Fibroblast of skin of right biceps (primary cell): ENCODE measurements around the gene TRERF1.

Experiments used
- DNase-seq: peaks from one replicate; pipeline ENCODE4 v3.0.0-alpha.2; 2013

Gene TRERF1

DNA sequence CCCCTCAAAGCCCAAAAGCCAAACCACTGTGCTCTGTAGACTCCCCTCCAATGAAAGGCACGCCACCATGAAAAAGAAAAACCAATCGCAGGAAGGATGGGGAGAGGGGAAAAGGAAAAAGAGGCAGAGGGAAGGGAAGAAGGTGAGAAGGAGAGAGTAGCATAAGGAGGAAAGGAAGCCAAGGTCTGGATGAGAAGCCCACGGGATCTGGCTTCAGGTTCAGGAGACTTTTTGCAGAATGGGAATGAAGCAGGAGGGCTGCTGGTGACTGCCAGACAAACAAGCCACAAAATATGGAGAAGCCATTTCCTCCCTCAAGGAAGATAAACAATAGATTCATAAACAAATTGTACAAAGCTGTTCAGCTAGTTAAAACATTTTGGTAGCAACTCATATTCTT lies 155.1 kb downstream of the TRERF1 start:
- DNase-seq, result no peak

DNA sequence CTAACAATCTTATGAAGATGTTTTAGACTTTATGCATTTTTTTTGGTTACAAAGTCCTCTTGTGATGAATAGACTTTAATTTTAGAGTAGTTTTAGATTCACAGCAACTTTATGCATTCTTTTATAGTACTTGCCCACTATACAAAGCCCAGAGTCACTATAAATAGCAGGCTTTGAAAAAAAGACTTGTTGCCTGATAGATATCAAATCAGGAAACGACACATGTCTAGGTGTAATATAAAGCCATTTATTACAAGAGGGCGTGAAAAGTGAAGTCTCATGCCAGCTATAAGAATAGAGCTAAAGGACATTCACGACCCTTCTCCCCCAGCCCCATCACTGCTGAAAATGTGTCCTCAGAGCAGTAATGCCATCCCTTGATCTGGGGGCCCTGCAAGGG lies 156.0 kb downstream of the TRERF1 start:
- DNase-seq, result no peak

DNA sequence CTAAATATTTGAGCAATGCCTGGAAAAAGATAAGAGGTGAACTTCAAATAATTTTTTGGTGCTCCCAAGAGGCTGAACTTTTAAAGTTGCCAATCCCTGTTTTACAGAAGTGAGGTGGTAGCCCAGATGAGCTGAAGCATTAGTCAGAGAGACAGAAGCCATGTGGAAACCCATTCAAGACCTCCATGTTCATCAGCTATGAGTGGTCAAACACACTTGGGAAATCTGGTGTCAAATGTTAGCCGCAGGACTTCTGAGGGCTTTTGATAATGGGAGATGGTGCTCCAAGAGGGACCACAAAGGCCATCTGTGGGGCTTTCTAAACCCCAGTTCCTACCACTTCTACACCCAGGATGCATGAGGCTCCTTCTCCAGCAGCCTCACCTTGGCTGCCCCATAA lies 156.5 kb downstream of the TRERF1 start:
- DNase-seq, result no peak

DNA sequence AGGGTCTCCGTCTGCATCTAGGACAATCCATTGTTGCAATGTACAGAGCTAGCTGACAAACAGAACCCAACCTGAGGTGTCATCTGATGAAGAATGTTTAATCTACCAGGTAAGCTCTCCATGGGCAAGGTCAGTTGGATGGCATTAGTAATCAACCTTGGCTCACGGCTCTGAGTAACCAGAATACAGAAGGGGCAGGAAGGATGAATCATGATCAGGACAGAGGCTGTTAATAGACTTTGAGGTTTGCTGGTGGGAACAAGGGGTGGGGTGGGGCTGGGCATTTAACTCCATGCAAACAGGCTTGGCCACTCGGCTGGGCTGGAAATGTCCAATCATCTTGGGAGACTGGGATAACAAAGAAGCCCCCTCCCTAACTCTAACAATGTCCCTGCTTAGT lies 157.0 kb downstream of the TRERF1 start:
- DNase-seq, result peak; percentile 62

DNA sequence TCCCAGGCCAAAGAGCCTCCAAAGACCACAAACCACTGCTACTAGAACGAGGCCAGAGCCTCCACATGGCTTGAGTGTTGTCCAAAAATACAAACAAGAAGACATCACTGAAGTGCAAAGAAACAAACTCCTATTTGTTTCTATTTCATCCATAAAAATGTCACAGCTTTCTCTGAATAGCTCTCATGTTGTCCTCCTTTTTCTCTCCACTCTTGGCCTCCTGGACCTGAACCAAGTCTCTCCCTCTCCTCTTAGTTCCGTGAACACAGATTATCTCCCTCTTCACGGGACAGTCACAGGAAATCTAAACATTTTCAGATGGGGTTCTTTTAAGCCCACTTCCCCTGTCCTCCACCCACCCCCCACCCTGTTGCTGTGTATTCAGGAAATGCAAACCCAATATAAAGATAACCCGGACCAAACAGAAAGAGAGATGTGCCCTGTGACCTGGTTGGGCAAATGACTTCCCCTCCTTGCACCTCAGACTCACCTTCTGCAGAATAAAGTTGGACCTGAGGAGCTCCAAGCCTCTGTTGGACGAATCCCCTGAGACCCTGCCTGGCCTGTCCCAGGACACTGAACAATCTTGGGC lies 158.2 kb downstream of the TRERF1 start:
- no peak for DNase-seq

DNA sequence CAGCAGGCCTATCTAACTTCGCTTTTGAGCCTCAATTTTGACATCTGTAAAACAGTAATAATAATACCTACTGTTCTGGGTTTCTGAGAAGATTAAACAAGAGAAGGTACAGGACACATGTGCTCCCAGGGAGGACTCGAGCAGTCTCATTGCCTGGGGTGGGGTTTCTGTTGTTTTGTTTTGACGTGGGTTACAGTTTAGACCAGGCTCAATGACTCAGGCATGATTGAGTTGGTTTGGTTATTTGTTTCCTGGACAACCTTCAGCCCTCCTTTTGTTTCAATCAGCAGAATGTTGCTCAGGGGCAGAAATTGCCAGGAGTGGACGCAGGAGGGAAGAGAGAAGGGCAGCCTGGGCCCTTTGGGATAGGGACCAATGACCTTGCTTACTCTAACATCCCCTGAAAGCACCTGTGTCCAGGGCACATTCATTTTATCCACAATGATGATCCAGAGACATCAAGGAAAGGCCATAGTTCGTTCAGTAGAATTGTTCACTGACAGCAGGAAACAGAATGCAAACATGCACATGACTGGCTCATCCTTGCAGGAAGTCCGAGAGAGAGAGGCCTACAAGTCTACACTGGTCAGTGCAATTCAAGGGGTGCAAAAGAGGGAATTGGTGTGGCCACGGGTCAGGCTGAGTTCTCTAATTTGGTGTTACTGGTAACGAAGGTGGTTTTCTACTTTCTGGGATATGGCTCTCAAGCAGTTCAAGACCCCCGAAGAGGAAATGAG lies 159.6 kb downstream of the TRERF1 start:
- peak; percentile 54 for DNase-seq

DNA sequence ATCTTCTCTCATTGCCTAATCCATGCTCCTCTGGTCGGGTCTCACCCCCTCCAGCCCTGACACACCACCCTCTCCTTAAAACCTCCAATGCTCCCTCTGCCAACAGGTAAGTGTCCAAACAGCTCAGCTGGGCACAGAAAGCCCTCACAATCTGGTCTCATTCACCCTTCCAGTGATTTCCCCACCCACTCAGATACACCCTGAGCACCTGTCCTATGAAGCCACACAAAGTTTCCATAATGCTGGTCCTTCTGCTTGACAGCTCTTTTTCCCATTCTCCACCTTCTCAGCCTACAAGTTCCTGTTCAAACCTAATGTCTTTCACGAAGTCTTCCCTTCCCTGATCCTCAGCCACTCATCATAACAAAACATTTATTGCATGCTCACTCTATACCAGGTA lies 164.0 kb downstream of the TRERF1 start:
- no peak for DNase-seq

DNA sequence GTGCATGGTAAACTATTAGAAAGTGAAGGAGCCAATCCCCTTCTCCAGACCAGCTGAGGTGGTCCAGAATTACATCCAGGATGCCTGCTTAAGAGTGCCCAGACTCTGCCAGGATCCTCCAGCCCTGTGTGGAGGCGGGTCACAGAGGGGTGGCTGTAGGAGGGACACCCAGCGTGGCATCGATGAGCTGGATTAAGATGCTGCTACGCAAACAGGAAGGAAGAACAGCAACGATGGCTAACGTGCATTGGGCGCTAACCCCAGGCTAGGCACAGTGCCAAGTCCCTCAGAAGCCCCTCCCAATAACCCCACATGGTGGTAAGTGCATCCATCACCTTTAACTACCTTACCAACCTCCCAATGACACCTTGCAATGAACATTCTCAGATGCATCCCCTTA lies 170.2 kb downstream of the TRERF1 start:
- DNase-seq, result no peak

DNA sequence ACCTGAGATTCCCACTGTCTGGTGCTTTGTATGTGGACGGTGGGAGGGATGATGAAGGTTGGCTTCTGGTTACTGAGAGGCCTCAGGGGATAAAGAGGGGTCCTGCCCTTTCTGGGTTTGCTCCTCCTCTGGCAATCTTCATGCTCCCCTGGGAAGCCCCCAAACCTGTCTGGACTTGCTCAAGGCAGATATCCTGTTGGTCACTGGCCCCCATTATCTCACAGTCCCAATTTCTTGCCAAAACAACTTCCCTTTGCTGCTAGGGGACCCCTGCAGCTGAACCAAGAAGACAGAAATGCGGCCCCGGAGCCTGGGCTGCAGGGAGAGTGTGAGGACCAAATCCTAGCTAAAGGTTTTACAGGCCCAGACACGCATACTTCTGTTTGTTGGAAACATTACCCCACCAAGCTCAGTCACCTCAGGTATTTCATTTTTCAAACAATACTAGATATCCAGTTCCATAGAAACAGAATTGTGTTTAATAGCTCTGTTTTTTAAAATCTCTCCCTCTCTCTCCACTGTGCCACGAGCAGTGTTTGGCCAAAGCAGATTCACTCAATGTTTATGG lies 170.7 kb downstream of the TRERF1 start:
- DNase-seq, result no peak

DNA sequence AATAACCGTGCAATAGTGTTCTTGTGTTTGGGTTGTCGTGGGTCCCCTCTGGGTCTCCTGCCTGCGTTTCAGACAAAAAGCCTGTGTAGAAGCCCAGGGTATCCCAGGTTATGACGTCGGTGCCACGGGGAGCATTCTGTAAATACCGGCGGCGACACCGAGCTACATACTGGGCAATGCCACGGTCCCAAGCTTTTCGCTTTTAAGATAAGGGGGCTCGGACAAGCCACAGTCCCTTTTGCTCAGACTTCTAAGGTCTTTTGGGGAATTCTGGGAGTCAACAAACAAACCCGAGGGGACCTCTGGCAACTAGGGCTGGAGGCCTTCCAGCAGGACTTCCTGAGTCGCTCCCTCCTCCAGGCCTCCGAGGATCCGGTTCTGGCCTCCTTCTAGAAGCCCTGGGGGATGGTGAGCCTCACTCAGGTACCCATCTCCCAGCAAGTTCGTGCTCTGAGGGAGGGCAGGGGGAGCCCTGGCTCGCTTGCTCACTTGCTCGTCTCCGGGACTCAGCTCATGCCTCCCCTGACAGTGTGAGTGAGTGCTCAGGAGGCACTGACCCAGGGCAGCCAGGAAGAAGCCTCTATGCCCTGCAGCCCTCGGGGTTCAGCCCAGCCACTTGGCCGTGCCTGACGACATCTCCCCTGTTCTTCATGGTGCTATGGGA lies 171.6 kb downstream of the TRERF1 start:
- peak; percentile 38 for DNase-seq

DNA sequence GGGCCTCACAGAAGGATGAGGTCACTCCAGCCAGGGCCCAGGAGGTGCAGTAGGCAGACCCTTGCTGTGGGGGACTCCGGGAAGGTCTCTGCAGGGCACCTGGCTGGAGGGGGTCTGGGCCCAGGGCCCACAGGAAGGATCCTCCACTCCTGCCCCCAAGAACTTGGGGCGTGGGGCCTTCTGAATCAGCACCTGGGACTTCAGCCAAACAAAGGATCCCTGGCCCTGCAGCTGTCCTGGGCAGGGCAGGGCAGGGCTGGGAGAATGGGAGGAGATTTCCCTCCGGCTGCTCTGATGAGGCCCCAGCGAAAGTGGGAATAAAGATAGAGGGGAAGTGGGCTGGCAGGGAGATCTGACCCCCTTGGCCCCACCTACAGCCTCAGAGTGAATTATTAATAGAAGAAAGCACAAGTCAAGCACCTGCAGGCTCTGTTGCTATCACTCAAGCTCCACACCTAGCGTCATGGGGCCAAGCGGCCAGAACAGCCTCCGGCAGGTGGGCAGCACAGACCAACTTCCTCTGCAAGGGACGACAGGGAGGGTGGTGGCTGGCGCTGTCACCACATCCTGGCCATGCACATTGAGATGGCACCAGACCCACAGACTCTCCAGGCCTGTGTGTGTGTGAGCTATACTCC lies 172.5 kb downstream of the TRERF1 start:
- DNase-seq, result peak; percentile 27

DNA sequence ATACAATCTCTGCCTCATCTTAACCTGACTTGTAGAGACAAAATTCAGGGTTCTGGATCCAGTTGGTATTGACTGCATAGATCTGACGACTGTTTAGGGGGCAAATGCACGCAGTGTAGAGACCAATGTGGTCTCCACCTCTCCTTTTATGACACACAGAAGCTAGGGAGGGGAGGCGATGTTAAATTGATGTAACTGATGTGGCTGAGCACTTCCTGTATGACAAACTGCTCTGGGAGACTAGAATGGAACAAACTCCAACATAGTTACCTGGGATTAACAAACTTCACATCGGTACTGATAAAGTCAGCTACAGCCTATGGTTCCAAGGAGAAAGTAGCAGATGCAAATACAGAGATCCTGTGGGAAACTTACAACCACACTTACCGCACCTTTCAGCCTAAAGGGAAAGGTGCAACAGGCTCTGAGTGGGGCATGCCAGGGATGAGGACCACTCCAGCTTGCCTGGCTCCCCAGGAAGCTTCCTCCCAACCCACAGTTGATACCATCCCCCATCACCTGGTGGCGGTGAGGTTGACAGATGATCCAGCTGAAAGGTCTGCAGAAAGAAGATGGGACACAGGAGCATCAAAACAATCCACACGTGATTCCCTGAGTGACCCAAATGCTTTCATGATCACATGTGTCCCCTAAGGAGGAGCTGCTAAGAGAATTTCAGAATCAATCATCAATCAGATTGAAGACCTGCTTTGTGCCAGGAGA lies 173.4 kb downstream of the TRERF1 start:
- no peak for DNase-seq

DNA sequence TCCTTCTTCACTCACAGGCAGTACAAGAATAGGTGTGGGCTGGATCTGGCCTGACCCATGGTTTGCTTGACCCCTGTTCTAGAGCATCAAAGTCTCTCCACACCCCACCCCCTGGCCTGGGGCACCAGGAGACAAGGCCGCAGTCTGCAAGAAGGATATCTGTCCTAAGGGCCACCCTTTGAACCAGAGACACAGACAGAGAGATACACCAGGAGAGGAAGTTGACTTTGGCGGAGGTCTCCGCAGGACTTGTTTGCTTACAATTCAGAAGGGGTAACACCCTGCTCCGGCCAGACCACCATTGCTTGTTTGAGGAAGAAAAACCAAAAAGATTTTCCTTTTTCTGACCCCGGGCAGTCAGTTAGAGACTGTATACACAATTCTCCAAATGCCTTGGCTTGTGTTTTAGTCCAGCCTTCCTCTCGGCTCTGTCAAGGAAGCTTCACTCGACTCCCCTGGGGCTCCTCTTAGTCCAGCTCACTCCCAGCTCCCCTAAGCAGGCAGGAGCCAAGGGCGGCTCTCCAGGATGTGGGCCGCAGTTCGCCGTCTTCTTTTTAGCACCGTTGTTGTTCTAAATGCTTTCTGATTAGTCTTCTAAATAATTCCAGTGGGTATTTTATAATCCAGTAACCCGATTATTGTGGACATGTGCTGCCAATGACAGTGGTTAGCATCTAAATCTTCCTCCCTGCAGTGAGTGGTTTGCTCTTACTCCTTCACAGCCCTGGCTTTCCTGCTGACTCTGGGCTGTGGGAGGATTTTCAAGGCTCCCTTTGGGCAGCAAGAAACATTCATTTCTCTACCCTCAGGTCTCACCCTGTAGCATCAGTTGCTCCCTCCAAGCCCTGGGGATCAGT lies 175.5 kb downstream of the TRERF1 start:
- DNase-seq, result no peak

DNA sequence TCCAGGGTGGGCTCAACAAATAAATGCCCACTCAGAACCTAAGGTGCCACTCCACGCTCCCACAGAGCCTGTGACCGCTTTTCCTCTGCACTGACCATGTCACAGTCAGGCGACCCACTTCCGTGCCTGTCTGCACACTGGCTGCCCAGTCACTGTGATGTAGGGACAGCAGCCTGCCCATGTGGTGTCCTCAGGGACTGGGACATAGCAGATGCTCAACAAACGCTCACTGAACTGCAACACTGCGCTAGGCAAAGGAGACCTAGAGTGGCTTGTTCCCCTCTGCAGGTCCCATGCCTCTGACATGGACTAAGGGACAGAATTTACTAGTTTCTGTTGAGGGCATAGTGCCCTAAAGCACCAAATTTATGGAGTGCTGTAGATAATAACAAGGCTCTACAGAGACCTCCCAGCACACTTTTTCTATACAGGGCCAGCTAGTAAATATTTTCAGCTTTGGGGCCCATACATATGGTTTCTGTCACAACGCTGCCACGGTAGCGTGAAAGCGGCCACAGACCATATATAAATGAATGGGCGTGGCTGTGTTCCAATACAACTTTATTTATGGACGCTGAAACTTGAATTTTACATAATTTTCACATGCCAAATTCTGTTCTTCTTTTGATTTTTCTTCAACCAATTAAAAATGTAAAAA lies 176.2 kb downstream of the TRERF1 start:
- no peak for DNase-seq

DNA sequence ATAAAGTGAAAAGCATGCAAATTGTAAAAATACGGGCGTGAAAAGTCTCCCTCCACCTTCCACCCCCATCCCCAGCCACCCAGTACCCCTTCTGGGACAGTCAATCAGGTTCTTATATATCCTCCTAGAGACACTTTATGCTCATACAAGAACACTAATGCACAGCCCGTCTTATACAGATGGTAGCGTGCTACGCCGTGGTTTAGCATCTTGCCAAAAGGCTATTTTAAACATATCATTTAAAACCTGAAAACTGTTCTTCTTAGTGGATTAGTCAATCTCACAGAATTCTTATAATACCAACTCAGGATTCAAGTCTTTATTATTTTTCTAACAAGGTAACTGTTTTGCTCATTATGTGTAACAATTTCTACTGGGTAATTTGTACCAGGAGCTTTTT lies 176.8 kb downstream of the TRERF1 start:
- DNase-seq, result no peak

DNA sequence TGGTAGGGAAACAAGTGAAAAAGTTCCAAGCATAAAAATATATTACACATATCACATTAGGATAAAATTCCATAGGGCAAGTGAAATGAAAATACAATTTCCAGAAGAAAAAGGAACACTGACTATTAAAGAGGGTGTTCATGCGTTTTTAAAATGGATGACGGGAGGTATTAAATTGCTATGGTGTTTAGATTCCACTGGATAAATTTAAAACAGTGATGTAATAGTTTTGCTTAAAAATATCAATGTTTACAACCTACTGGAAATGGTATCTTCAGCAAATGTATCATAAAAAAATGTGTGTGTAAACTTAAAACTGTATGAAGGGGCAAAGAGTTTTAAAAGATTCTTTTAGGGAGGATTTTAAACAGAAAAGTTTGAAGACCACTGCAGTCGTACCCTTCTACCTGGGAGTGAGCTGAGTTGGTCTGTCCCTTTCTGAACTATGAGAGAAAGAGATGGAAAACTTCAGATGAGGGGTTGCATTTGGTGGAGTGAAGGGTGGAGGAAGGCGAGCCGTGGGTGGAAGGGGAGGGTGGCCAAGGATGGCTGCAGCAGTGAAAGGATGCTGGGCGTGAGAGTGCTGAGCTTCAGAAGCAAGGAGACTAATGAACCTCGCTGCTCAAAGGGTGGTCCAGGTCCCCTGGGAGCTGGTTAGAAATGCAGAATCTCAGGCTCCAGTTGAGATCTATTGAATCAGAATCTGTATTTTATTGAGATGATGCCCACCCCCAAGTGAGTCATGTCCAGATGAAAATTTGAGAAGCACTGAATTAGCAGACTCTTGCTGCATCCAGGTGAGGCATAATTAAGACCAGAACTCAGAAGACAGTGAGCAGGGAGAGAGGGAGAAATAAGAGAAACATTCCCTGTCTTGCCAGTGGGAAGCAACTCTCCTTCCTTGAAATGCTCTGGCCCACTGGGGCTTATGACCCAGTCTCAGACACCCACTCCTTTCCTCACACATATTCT lies 179.6 kb downstream of the TRERF1 start:
- DNase-seq, result no peak

DNA sequence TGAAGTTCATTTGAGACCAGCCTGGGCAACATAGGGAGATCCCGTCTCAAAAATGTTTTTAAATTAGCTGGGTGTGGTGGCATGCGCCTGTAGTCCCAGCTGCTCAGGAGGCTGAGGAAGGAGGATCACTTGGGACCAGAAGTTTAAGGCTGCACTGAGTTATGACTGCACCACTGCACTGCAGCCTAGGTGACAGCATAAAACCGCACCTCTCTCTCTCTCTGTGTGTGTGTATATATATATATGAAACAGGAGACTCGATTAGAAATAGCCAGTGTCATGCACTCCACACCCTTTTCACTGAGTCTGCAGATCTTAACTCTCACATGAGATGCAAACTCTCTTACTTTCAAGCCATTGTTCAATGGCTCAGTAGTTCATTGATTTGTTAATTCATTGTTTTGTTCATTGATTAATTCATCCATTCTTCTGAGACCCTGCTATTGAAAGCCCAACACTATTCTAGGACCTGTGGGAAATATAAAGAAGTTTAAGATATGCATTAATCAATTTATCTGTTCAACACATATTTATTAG lies 181.7 kb downstream of the TRERF1 start:
- no peak for DNase-seq

DNA sequence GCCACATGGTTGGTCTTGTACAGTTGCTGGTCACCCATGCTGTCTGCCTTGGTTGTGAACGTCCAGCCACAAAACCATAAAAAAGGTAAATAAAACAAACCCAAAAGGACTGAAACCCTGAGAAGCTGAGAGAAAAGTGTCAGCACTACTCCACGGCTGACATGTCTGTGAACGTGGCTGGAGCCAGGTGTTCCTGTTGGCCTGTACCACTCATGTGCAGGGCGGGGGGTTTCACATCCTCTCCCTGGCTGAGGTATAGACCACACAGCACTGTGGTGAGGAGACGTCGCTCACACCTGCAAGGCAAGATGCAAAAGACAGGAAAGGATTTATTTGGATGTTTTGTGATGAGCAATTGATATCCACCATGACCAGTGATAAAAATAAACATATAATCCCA lies 182.2 kb downstream of the TRERF1 start:
- no peak for DNase-seq

DNA sequence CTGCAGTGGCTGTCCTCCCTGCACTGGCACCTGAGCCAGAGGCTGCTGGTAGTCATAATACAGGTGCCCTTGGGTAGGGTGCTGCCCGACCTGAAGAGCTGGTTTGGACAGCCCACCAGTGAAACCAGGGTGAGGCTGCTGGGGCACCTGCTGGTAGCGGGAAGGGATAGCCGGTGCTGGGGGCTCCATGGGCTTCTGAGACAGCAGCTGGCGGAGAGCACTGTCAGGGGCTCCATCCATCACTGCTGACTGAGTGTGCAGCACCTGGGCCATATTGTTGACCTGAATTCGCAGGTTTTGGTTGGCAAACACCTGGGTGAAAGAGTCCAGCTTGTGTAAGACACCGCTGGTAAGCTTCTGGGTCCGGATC lies 182.9 kb downstream of the TRERF1 start:
- DNase-seq, result no peak
